NCI-H1105 (cell line): ENCODE results near the gene GNLY.
A peak's percentile ranks its signal among the peaks of the same experiment; 100 is the strongest.
"Not testable (repeated sequence)": the region's sequence is repeated elsewhere in the genome, so short reads cannot be mapped to it uniquely, and the experiment has no call there.

Experiments
- DNase-seq: peaks from one replicate; lab custom pipeline; 2025; lab: John Stamatoyannopoulos, UW

Gene GNLY

DNA sequence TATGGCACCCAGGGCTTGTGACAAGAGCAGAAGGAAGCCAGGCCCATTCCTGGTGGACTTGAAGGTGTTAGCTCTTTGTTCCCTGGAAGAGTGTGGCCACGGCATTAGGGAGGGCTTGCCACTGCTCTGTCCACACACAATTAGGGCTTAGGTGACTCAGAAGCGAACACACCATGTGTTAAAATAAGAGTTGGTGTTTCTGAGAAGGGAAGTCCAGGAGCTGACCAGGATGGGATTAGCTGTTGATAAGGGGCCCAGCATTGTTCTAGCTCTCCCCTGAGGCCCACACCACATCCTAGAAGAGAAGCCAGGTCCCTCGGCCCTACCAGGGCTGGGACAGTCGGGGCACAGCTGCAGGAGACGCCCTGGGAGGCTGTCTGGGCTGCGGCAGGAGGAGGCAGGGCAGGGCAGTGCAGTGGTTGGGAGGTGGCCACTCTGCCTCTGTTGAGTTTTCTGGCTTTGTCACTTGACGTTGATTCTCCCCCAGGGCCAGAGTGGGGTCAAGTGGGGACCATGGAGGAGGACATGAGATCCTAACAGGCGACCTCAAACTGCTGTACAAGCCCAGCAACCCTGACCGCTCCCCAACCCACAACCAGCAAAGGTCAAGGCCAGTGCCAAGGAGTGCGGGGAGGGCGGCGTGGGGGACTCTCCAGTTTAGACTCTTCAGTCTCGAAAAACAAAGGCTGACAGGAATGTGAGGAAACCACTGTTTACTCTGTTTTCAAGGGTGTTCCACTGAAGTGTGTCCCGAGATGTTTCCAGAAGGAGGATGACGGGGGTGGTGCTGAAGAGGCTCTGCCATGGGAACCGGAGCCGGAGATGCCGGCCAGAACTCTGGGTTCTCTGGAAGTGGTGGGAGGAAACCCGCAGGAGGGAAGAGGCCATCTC is 16.8 kb downstream of the GNLY start:
- no peak for DNase-seq

DNA sequence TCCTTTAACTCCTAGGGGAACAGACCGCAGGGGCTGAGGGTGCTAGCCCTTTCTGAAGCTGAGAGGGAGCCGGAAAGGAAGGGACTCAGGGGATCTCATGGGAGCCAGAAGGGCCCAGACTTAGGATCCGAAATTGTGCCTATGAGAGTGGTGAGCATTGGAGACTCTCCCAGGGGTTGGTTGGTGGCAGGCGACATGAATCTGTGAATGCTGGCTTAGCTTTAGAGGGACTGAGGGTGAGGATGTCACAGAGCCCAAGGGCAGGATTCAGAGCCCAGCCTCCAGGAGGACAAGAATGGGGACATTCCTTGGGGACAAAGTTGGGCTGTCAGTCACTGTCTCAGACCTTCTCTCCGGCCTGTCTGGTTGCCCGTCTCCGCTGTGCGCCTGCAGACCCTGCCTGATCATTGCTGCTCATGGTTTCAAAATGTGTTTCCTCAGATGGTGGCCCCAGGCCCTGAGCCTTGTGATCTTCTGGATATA is 17.5 kb downstream of the GNLY start:
- no peak for DNase-seq

DNA sequence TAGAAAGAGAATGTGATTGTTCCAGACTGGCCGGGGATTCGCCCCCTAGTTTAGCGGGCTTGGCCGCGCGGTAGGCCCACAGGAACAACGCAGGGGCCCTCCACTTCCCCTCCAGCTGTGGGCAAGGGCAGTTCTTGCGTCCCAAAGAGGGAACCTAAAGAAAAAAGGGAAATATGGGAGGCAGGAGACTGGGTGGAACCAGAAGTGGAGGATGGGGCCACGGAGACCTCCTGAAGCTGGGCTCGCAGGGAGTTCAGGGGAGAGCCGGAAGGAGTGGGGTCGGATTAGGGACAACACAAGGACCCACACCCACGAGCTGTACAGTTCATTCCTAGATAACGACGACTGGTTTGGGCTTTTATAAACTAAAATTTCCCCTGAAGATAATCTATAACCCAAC is 18.2 kb downstream of the GNLY start:
- DNase-seq: no peak

- DNase-seq: no peak
These were observed 18.9 kb downstream of the GNLY start for GRCh38 chr2:85712849-85713612.

DNA sequence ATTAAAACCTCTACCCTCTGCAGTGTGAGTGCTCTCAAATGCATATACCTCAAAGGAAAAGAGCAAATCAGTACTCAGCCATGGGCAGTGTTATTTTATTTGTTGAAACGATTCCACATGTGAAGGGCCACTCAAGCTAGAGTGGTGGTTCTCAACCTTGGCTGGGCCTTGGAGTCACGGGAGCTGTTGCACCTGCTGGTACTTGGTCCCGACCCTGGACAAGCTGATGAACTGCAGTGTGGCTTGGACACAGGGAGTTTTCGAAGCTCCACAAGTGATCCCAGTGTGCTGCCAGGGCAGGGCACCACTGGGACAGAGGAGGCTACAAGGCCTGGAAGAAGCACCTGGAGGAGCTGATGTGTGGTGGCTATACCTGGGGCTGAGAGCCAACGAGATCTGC is 19.7 kb downstream of the GNLY start:
- peak; percentile 17 for DNase-seq

DNA sequence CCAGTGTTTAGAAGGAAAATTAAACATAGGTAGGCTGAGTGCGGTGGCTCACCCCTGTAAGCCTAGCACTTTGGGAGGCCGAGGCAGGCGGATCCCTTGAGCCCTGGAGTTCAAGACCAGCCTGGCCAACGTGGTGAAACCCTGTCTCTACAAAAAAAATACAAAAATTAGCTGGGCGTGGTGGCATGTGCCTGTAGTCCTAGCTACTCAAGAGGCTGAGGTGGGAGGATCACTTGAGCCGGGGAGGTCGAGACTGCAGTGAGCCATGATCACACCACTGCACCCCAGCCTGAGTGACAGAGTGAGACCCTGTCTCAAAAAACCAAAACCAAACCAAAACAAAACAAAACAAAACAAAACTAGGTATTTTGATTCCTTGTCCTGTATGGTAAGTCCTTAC is 20.3 kb downstream of the GNLY start:
- DNase-seq: not testable (repeated sequence)

DNA sequence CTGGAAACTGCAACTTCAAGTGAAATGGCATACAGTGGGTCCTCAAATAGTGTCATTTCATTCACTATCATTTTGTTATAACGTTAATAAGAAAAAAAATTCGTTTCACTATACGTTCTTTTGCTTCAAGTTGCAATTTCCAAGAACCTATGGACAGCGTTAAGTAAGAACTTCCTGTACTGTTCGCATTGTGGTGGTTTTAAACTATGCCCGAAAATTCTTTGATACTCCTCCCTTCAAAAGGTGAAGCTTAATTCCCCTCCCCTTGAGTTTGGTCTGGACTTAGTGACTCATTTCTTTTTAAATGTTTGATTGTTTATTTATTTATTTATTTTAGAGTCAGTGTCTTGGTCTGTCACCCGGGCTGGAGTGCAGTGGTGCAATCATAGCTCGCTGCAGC is 20.7 kb downstream of the GNLY start:
- no peak for DNase-seq

- DNase-seq: no peak
These were observed 22.3 kb downstream of the GNLY start for GRCh38 chr2:85716346-85716914.

GRCh38 chr2:85717308-85718008 is 23.3 kb downstream of the GNLY start:
- DNase-seq: no peak

- DNase-seq: no peak
These were observed 23.8 kb downstream of the GNLY start for GRCh38 chr2:85718009-85718391.

GRCh38 chr2:85718885-85719492 is 24.8 kb downstream of the GNLY start:
- DNase-seq: no peak

DNA sequence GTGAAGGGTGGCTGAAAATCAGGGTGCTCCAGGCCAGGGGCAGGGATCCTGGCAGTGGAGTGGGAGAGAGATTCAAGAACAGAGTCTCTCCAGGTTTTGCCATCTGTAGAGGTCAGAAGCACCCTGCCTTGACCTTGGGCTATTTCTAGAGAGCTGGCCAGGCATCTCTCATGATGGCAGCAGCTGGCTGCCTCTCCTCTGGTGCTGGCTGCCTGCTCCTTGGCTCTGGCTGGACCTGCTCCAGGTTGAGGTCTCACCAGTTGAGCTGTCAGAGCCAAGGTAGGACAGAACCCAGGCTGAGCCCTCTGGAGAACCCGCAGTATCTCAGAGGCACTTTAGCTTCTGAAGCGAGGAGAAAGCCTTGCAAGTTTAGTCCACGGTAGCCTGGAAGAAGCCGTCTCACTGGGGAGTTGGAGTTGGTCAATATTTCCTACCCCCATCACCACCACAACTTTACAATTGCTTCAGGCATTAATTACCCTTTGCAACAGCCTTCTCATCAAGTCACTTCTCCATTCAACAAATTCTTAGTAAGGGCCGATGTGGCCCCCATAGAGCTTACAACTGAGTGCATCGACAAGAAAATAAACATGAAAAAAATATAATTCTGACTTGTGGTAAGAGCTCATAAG is 25.6 kb downstream of the GNLY start:
- no peak for DNase-seq

GRCh38 chr2:85720533-85720932 is 26.4 kb downstream of the GNLY start:
- DNase-seq: no peak

DNA sequence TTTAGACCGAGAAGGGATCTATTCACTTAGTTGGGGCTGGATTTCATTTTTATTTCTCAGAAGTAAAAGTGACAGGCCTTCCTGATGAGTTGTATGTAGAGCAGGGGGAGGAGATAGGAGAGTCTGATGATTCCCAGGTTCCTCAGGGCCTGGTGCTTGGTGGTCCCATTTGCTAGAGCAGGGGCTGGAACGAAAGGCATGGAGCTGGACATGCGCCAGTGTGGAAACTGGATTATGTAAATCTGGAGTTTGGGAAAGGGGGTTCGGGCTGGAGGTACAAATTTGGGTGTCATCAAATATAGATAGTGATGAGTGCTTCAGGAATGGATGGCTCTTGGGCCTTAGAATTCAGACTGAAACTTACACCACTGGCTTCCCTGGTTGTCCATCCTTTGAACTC is 27.5 kb downstream of the GNLY start:
- no peak for DNase-seq

- no peak for DNase-seq
These were observed 28.4 kb downstream of the GNLY start for GRCh38 chr2:85722519-85722918.

DNA sequence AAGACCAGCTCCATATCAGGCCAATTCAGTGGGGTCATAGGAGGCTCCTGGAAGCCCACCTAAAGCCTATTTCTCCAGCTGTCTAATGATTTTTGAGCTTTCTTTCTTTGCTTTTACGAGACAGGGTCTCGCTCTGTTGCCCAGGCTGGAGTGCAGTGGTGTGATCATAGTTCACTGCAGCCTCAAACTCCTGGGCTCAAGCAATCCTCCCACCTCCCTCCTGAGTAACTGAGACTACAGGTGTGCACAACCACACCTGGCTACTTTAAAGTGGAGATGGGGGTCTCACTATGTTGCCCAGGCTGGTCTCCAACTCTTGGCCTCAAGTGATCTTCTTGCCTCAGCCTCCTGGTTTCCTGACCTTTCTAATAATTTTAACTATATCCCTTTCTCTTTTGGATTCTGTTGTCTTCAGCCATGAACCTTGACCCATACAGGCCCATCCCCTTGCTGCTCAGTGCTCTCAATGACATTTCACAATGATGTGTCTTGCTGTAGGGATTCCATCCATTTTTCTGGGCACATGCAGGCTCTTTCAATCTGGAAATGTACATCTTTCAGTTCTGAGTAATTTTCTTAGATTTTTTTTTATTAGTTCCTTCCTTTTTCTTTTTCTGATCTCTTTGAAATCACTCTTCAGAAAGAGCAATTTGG is 29.7 kb downstream of the GNLY start:
- DNase-seq: no peak

- DNase-seq: no peak
These were observed 30.6 kb downstream of the GNLY start for GRCh38 chr2:85724731-85725181.

GRCh38 chr2:85725451-85725850 is 31.3 kb downstream of the GNLY start:
- DNase-seq: no peak

DNA sequence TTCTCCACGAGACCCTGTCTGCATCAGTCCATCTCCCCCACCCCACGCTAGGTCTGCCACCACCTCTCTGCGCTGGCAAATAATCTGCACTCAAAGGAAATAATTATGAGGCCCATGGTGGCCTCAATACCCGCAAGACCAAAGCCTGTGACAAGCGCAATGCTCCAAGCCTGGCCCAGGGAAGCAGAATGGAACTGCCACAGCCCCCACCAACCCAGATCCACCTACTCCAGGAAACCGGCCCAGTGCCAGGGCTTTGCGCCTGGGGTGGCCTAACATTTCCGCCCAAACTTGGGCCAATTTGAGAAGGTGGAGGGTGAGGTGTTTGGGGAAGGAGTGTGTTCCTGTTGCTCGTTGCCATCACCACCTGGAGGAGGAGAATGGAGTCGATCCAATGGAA is 33.6 kb downstream of the GNLY start:
- DNase-seq: no peak

DNA sequence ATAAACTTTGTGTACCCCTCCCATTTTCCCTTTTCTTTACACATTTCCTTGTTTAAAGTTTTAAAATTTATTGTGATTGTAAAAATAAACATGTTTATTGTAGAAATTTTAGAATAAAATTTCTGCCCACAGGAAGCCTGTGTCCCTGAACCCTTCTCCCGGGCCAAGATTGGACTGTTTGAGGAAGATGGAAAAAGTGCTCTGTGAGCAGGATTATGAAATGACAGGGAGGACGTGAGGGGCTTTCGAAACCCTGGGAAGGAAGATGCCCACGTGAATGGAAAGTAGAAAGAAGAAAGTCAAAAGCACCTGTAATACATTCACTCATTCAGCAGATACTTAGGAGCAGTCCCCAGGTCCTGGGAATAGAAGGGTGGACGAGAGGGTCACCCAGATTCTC is 34.2 kb downstream of the GNLY start:
- no peak for DNase-seq
